Measurements from ENCODE around the gene ADNP2.

- TF ChIP-seq CTCF (IDR thresholded peaks at IDR 0.05; ENCODE audit: low read length) = no peak
- TF ChIP-seq EZH2 (IDR thresholded peaks at IDR 0.05; ENCODE audit: borderline replicate concordance, low read length) = no peak
Measured at GRCh38 chr18:80177128-80177527, 68.1 kb downstream of the ADNP2 start.
